GM12801 (cell line): Measurements from ENCODE around the gene LIPK.

ENCODE experiments used
- CTCF ChIP-seq: IDR thresholded peaks from one replicate; pipeline ENCODE4 v1.5.1; 2011; ENCODE audit warnings: control low read depth; ENCODE audit not compliant: insufficient read length; ENCODE audit errors: extremely low read depth

The LIPK gene

GRCh38 chr10:88745633-88746032 lies 39.6 kb downstream of the LIPK start:
- TF ChIP-seq CTCF = no peak

DNA sequence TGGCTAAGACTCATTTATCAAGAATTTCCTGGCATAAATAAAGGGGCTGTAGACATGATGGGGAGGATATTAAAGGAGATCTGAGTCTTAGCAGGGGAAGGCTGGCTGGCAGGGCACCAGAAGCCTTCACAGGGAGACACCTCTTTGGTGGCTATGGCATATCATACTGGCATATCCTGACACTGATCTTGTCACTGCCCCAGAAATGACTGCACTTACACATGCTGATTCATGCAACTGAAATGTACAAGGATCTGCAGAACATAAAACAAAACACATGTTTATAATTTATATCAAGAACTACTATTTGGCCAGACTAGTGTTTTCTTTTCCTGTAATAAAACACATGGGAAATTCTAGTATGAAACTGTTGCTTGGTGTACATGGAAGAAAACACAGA lies 48.2 kb downstream of the LIPK start:
- TF ChIP-seq CTCF = no peak

- no peak for TF ChIP-seq CTCF
Measured at GRCh38 chr10:88755753-88756152, 49.7 kb downstream of the LIPK start.

- no peak for TF ChIP-seq CTCF
Measured at GRCh38 chr10:88756660-88757059, 50.6 kb downstream of the LIPK start.

DNA sequence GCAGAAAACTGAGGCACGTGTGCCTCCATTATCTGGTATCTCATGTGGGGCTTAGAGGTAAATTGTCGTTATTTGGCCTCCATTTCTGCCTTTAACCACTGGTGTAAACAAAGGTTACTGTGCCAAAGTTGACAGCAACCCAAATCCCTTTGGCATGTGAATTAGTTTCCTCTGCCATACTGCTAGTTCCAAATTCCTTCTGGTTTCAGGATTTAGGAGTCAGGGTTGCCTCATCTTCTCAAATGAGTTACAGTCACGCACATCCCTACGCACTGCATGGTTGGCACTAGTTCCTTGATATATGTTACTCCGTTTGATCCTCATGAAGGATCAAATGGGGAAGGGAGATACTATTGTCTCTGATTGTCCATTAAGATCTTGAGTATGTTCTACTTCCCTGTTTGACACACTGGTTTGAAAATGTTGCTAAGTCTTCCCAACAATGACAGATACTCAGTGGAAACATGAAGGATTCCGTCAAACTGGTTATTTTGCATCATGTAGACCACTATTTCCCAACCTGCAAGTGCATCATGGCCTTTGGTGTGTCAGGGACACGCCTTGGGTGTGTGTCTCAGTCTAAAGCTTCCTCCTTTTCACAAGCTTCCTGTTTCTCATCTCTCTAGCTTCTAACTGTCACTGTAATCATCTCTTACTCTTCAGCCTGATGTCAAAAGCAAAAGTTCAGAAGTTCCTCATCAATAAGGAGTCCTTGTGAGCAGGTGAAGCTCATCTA lies 53.5 kb downstream of the LIPK start, which contains the start of gene LIPN:
Gene LIPN, plus strand, starts transcription at position 655 of the 736 bp plus-strand sequence. CDS start 1,386 bp downstream, outside the sequence.
- TF ChIP-seq CTCF = no peak

DNA sequence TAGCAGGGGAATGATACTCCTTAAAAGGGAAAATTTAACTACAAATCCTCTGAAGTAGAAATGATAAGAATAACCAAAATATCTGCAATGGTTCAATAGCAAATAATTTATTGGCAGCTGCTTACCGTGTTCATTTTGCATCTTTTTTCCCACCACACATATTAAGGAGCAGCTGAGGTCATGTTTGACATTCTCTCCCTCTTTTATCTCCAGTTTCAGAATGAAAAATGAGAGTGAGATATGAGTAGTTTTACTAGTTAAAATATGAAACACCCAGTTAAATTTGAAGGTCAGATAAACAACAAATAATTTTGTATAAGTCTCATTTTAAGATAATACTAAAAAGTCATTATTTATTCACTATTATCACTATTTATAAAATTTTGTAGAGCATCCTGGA lies 56.9 kb downstream of the LIPK start:
- no peak for TF ChIP-seq CTCF

- no peak for TF ChIP-seq CTCF
Measured at GRCh38 chr10:88763441-88763840, 57.4 kb downstream of the LIPK start.
